Sigmoid colon (tissue), 4 donors: ENCODE measurements around the gene CYBB.

Experiments used
- CTCF ChIP-seq, 4 experiments: fragments of 450-650 bp in 3 of 4; fragments of 200-600 bp in 1 of 4; IDR thresholded peaks; one replicate each; pipeline ENCODE4 v1.5.1; 2016 to 2019; ENCODE audit warnings: antibody characterized with exemption in 4 of 4, mild to moderate bottlenecking in 3 of 4, moderate library complexity in 2 of 4
- POLR2AphosphoS5 ChIP-seq, 4 donors: sonication (generic); formaldehyde crosslinking; IDR thresholded peaks; one replicate each; pipeline ENCODE4 v1.6.1; 2017; ENCODE audit warnings: antibody characterized with exemption in 4 of 4

- TF ChIP-seq POLR2AphosphoS5 (IDR thresholded peaks at IDR 0.05) = no peak
- TF ChIP-seq CTCF (IDR thresholded peaks at IDR 0.05) = no peak
Measured at GRCh38 chrX:37862851-37863250, 83.0 kb downstream of the CYBB start.
